A549 (cell line): Measurements from ENCODE around the gene PPP1R15A. TPM values are rescaled to one million over a fixed set of nuclear protein-coding genes. Genes with fewer than 3 reads are reported as not detected.
"Not testable (repeated sequence)": the region's sequence is repeated elsewhere in the genome, so short reads cannot be mapped to it uniquely, and the experiment has no call there.

Experiments used
- ATAC-seq, 2 experiments: fragments of 200-7000 bp in 1 of 2; fragments of >200 bp in 1 of 2; cut with Nextera tagmentation in 1 of 2; cut with Tn5 transposase in 1 of 2; 3 replicates each; pipeline versions ENCODE4 v1.8.0 to v1.9.1; 2018 to 2020; ENCODE audit warnings: mild to moderate bottlenecking in 1 of 2, moderate library complexity in 1 of 2
- CTCF ChIA-PET: fragments of 300-600 bp; sonication (Branson Sonifier 250); formaldehyde crosslinking; extraction: SDS; loops from one replicate; lab custom pipeline; 2021; ENCODE audit warnings: antibody characterized with exemption, inconsistent platforms; lab: Yijun Ruan, JAX
- POLR2A ChIA-PET: fragments of 350-600 bp; formaldehyde crosslinking; extraction: SDS; loops from one replicate; lab custom pipeline; 2021; ENCODE audit warnings: antibody characterized with exemption, inconsistent platforms; lab: Yijun Ruan, JAX
- DNase-seq, 2 experiments: peaks; one replicate each; pipeline versions ENCODE4 v3.0.0 to v3.0.0-alpha.2; 2011 to 2016; ENCODE audit warnings: low read depth in 1 of 2, low spot score in 1 of 2
- FAIRE-seq: peaks from 2 replicates; lab custom pipeline; 2011; peaks lifted over from hg19 to GRCh38; lab: Jason Lieb, UNC
- H3K27ac ChIP-seq, 2 experiments: fragments of >200 bp; sonication (Bioruptor Twin); formaldehyde crosslinking; 3 replicates each; pipeline ENCODE4 v1.5.1; 2016 to 2017
- H3K4me1 ChIP-seq: fragments of >200 bp; sonication (Bioruptor Twin); formaldehyde crosslinking; 3 replicates; pipeline ENCODE4 v1.6.1; 2016
- H3K4me2 ChIP-seq: fragments of >200 bp; sonication (Bioruptor Twin); formaldehyde crosslinking; 3 replicates; pipeline ENCODE4 v1.6.1; 2016
- H3K4me3 ChIP-seq: fragments of >200 bp; sonication (Bioruptor Twin); formaldehyde crosslinking; 3 replicates; pipeline ENCODE4 v1.5.1; 2016
- H3K9me3 ChIP-seq: fragments of >200 bp; sonication (Bioruptor Twin); formaldehyde crosslinking; 3 replicates; pipeline ENCODE4 v1.6.1; 2016
- BHLHE40 ChIP-seq: IDR thresholded peaks from 2 replicates; pipeline ENCODE4 v1.6.1; 2012; ENCODE audit warnings: low read depth, low read length, inconsistent platforms
- CEBPB ChIP-seq, 2 experiments: fragments of >200 bp in 1 of 2; sonication (Bioruptor Twin) in 1 of 2; formaldehyde crosslinking in 1 of 2; IDR thresholded peaks; 2 replicates each; pipeline ENCODE4 v1.6.1; 2012 to 2016
- CHD2 ChIP-seq: fragments of 150-350 bp; IDR thresholded peaks from 2 replicates; pipeline ENCODE4 v1.6.1; 2014; ENCODE audit warnings: low read length; ENCODE audit not compliant: partially characterized antibody
- CHD4 ChIP-seq: fragments of 200-600 bp; sonication (generic); IDR thresholded peaks from 2 replicates; pipeline ENCODE4 v1.6.1; 2016; ENCODE audit warnings: antibody characterized with exemption, mild to moderate bottlenecking, borderline replicate concordance
- ESRRA ChIP-seq: fragments of 150-350 bp; IDR thresholded peaks from 2 replicates; pipeline ENCODE4 v1.6.1; 2014; ENCODE audit warnings: mild to moderate bottlenecking, low read length, borderline replicate concordance
- FOSB ChIP-seq: fragments of 250-450 bp; sonication (Bioruptor Pico); IDR thresholded peaks from 2 replicates; pipeline ENCODE4 v1.5.0; 2020; ENCODE audit warnings: mild to moderate bottlenecking, moderate library complexity
- FOSL2 ChIP-seq, 2 experiments: fragments of 450-650 bp in 1 of 2; fragments of >200 bp in 1 of 2; sonication (Bioruptor Twin) in 1 of 2; formaldehyde crosslinking; IDR thresholded peaks; 2 replicates each; pipeline versions ENCODE4 v1.5.0 to v1.6.1; 2016 to 2020; ENCODE audit warnings: mild to moderate bottlenecking in 1 of 2, moderate library complexity in 1 of 2
- GATA3 ChIP-seq: IDR thresholded peaks from 2 replicates; pipeline ENCODE4 v1.6.1; 2012; ENCODE audit warnings: borderline replicate concordance
- HEYL ChIP-seq: fragments of 250-450 bp; sonication (Bioruptor Pico); IDR thresholded peaks from 2 replicates; pipeline ENCODE4 v1.8.0; 2021; ENCODE audit warnings: mild to moderate bottlenecking, moderate library complexity
- HOXA7 ChIP-seq: fragments of 250-450 bp; sonication (Bioruptor Pico); IDR thresholded peaks from 2 replicates; pipeline ENCODE4 v1.5.0; 2020; ENCODE audit warnings: mild to moderate bottlenecking, moderate library complexity
- HOXB5 ChIP-seq: fragments of 250-450 bp; sonication (Bioruptor Pico); IDR thresholded peaks from 2 replicates; pipeline ENCODE4 v1.5.0; 2020; ENCODE audit warnings: mild to moderate bottlenecking, moderate library complexity
- JUN ChIP-seq, 2 experiments: fragments of >200 bp; sonication (Bioruptor Twin); formaldehyde crosslinking; IDR thresholded peaks; 2 replicates in 1 of 2; 3 replicates in 1 of 2; pipeline ENCODE4 v1.6.1; 2016 to 2017
- KDM5A ChIP-seq: fragments of 200-600 bp; sonication (generic); IDR thresholded peaks from 2 replicates; pipeline ENCODE4 v1.6.1; 2016; ENCODE audit warnings: antibody characterized with exemption, mild to moderate bottlenecking
- MAFK ChIP-seq: fragments of 450-650 bp; IDR thresholded peaks from 2 replicates; pipeline ENCODE4 v1.6.1; 2014; ENCODE audit not compliant: partially characterized antibody
- MYC ChIP-seq: IDR thresholded peaks from 2 replicates; pipeline ENCODE4 v1.6.1; 2012; ENCODE audit warnings: mild to moderate bottlenecking, inconsistent platforms, low read length, improper control_type of control experiment, borderline replicate concordance
- NPAS2 ChIP-seq: fragments of 250-450 bp; sonication (Bioruptor Pico); IDR thresholded peaks from 2 replicates; pipeline ENCODE4 v1.8.0; 2022; ENCODE audit warnings: mild to moderate bottlenecking, moderate library complexity, borderline replicate concordance
- POLR2AphosphoS2 ChIP-seq: conservative IDR thresholded peaks from 2 replicates; pipeline ENCODE4 v1.6.1; 2012; ENCODE audit warnings: low read length, improper control_type of control experiment, inconsistent platforms
- RNF2 ChIP-seq: fragments of 200-600 bp; sonication (generic); IDR thresholded peaks from 2 replicates; pipeline ENCODE4 v1.6.1; 2016; ENCODE audit warnings: low read depth, mild to moderate bottlenecking, antibody characterized with exemption, moderate library complexity, borderline replicate concordance
- TFCP2L1 ChIP-seq: fragments of 250-450 bp; sonication (Bioruptor Pico); IDR thresholded peaks from 2 replicates; pipeline ENCODE4 v1.5.0; 2021; ENCODE audit warnings: mild to moderate bottlenecking
- TP53 ChIP-seq: fragments of 250-450 bp; sonication (Bioruptor Pico); IDR thresholded peaks from 2 replicates; pipeline ENCODE4 v1.5.0; 2021; ENCODE audit warnings: mild to moderate bottlenecking, moderate library complexity
- ZC3H11A ChIP-seq: fragments of 450-650 bp; IDR thresholded peaks from 2 replicates; pipeline ENCODE4 v1.6.1; 2014; ENCODE audit warnings: antibody characterized with exemption, mild to moderate bottlenecking
- ZFP36 ChIP-seq: fragments of 450-650 bp; IDR thresholded peaks from 2 replicates; pipeline ENCODE4 v1.6.1; 2014; ENCODE audit warnings: borderline replicate concordance; ENCODE audit not compliant: partially characterized antibody
- WGBS: methylation state at CpG from one replicate; pipeline ENCODE4 v1.1.6; 2017; ENCODE audit errors: missing lambda C conversion rate; 5-methylcytosine and 5-hydroxymethylcytosine counted together
- polyA plus RNA-seq, 4 experiments: library from polyadenylated mRNA; depleted of rRNA in 3 of 4; stranded (reverse); fragments of >200 nt; fragmentation: RNase III in 1 of 4; extraction: RNeasy Plus Mini Kit Qiagen cat#74134 plus additional on column Dnase treatment in 1 of 4; gene quantifications; 2 replicates in 3 of 4; 3 replicates in 1 of 4; pipeline ENCODE4 v1.2.3, GENCODE V29; 2011 to 2017
- TF ChIP-seq, protein P1 (sequence below): fragments of 250-450 bp; sonication (Bioruptor Pico); IDR thresholded peaks from 2 replicates; pipeline ENCODE4 v1.5.0; 2021; ENCODE audit warnings: mild to moderate bottlenecking, moderate library complexity, borderline replicate concordance
- TF ChIP-seq, protein P2 (sequence below): fragments of 250-450 bp; sonication (Bioruptor Pico); IDR thresholded peaks from 2 replicates; pipeline ENCODE4 v1.5.0; 2020; ENCODE audit warnings: low read depth, mild to moderate bottlenecking, moderate library complexity

The PPP1R15A gene
- polyA plus RNA-seq, 2 of the 4 experiments (the other 2 are of a cell fraction): 29.7 to 74.2 TPM

- Histone ChIP-seq H3K27ac (no peak overlapping the region), H3K4me1 (peaks cover 16% of the 10 kb centered on the region), H3K4me2 (no peak overlapping the region), H3K4me3 (no peak overlapping the region), H3K9me3 (no peaks in the 10 kb centered on the region)
- ChIA-PET CTCF (interaction anchor here (0.6 to 13.7 kb wide), 8 partner anchors 21 to 234 kb away, joined by 3 to 121 read pairs (median 4); partner anchors contain the start of genes BAX, GYS1, NUCB1 and RUVBL2), POLR2A (interaction anchor here (0.7 to 3.0 kb wide), 3 partner anchors 21 to 75 kb away, joined by 5 to 14 read pairs (median 7); partner anchors contain the start of genes BAX and NUCB1)
- FAIRE-seq: no peak
- ATAC-seq: no peak
- DNase-seq: peak in 1 of 2 experiments; percentile 26
- WGBS: 95% methylated on average over 13 of the region's 13 CpGs
- TF ChIP-seq MAFK: no peak
- 0 out of 2 replicates have a peak, but pooled peaks have one; percentile 25 for TF ChIP-seq TFCP2L1 (CRISPR knock-in tag)
Observed at GRCh38 chr19:48879025-48879637, 6.9 kb downstream of the PPP1R15A start.

GRCh38 chr19:48879696-48880095, 7.5 kb downstream of the PPP1R15A start:
- not testable (repeated sequence) for H3K4me2 ChIP-seq, H3K9me3 ChIP-seq, ATAC-seq, DNase-seq, H3K4me3 ChIP-seq, H3K27ac ChIP-seq, FAIRE-seq
- 81% methylated on average over 9 of the region's 9 CpGs for WGBS
- peaks cover 13% of the 10 kb centered on the region for H3K4me1 ChIP-seq
- POLR2A ChIA-PET: interaction anchor here (1.2 to 3.0 kb wide), 3 partner anchors 10 to 75 kb away, joined by 3 to 14 read pairs (median 7); partner anchors contain the start of genes BAX and NUCB1
- CTCF ChIA-PET: interaction anchor here (0.9 to 13.7 kb wide), 5 partner anchors 20 to 92 kb away, joined by 3 to 121 read pairs (median 4); partner anchors contain the start of gene NUCB1
- TF ChIP-seq HOXA7 (peak; percentile 74), JUN (IDR thresholded peaks at IDR 0.05) (peak in 1 of 2 experiments; percentile 8; a peak in 1 of 5 replicates), POLR2AphosphoS2 (peak; percentile 13), HOXB5 (CRISPR knock-in tag) (0 out of 2 replicates have a peak, but pooled peaks have one; percentile 9), FOSB (CRISPR knock-in tag) (peak; percentile 69; the same call in 1 of the 2 replicates)
- TF ChIP-seq, protein P1, sequence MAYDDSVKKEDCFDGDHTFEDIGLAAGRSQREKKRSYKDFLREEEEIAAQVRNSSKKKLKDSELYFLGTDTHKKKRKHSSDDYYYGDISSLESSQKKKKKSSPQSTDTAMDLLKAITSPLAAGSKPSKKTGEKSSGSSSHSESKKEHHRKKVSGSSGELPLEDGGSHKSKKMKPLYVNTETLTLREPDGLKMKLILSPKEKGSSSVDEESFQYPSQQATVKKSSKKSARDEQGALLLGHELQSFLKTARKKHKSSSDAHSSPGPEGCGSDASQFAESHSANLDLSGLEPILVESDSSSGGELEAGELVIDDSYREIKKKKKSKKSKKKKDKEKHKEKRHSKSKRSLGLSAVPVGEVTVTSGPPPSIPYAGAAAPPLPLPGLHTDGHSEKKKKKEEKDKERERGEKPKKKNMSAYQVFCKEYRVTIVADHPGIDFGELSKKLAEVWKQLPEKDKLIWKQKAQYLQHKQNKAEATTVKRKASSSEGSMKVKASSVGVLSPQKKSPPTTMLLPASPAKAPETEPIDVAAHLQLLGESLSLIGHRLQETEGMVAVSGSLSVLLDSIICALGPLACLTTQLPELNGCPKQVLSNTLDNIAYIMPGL (CRISPR knock-in tag): peak; percentile 49; the same call in 1 of the 2 replicates

- FAIRE-seq: no peak
- Histone ChIP-seq H3K9me3 (no peaks in the 10 kb centered on the region), H3K4me3 (no peak overlapping the region), H3K4me1 (no peaks in the 10 kb centered on the region; the same call in 2 of the 3 replicates), H3K4me2 (no peak overlapping the region), H3K27ac (no peak overlapping the region)
- POLR2A ChIA-PET: interaction anchor here (3.0 kb wide), 1 partner anchor 18 kb away, joined by 14 read pairs; the partner anchor contains the start of gene NUCB1
- 85% methylated on average over 30 of the region's 30 CpGs for WGBS
- CTCF ChIA-PET: interaction anchor here (0.7 to 13.7 kb wide), 7 partner anchors 8 to 207 kb away, joined by 3 to 121 read pairs (median 4); partner anchors contain the start of genes NUCB1 and RUVBL2
- peak in 1 of 2 experiments; percentile 58 for DNase-seq
- ATAC-seq: peak; percentile 56 to 58
- no peak for TF ChIP-seq MYC
- TF ChIP-seq GATA3: no peak
- TF ChIP-seq ESRRA: no peak
- peak; percentile 78 for TF ChIP-seq NPAS2
- no peak for TF ChIP-seq CHD4
- no peak for TF ChIP-seq ZC3H11A
- TF ChIP-seq KDM5A: no peak
- no peak for TF ChIP-seq ZFP36
- peak; percentile 89 for TF ChIP-seq HOXA7
- TF ChIP-seq BHLHE40: no peak
- peak; percentile 98 for TF ChIP-seq TP53 (CRISPR knock-in tag)
- no peak for TF ChIP-seq CEBPB (IDR thresholded peaks at IDR 0.05)
- TF ChIP-seq CHD2: no peak
- no peak for TF ChIP-seq MAFK
- TF ChIP-seq, protein P2, sequence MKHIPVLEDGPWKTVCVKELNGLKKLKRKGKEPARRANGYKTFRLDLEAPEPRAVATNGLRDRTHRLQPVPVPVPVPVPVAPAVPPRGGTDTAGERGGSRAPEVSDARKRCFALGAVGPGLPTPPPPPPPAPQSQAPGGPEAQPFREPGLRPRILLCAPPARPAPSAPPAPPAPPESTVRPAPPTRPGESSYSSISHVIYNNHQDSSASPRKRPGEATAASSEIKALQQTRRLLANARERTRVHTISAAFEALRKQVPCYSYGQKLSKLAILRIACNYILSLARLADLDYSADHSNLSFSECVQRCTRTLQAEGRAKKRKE (CRISPR knock-in tag): peak; percentile 99
- peak; percentile 100 for TF ChIP-seq HEYL (CRISPR knock-in tag)
- TF ChIP-seq JUN (IDR thresholded peaks at IDR 0.05): no peak
- TF ChIP-seq FOSL2 (IDR thresholded peaks at IDR 0.05): no peak
- 0 out of 2 replicates have a peak, but pooled peaks have one; percentile 47 for TF ChIP-seq FOSL2 (CRISPR knock-in tag; IDR thresholded peaks at IDR 0.05)
- no peak for TF ChIP-seq RNF2
Observed at GRCh38 chr19:48881741-48882657, 9.8 kb downstream of the PPP1R15A start.
